Vagina (tissue), 2 donors: Measurements from ENCODE around the gene MPP7.
"Not testable (repeated sequence)": the region's sequence is repeated elsewhere in the genome, so short reads cannot be mapped to it uniquely, and the experiment has no call there.

Experiments used
- POLR2A ChIP-seq, 2 donors: fragments of 450-650 bp; IDR thresholded peaks; one replicate each; pipeline ENCODE4 v1.6.1; 2017; ENCODE audit warnings: antibody characterized with exemption in 2 of 2, mild to moderate bottlenecking in 2 of 2, moderate library complexity in 2 of 2
- POLR2AphosphoS5 ChIP-seq, 2 donors: sonication (generic); formaldehyde crosslinking; IDR thresholded peaks; one replicate each; pipeline ENCODE4 v1.9.0; 2017; ENCODE audit warnings: antibody characterized with exemption in 2 of 2, mild to moderate bottlenecking in 2 of 2, low read depth in 1 of 2; ENCODE audit not compliant: insufficient read depth in 1 of 2
- TF ChIP-seq, protein P1 (sequence below), 3 experiments: fragments of 450-650 bp in 2 of 3; fragments of 200-600 bp in 1 of 3; sonication (generic) in 1 of 3; IDR thresholded peaks; one replicate each; pipeline ENCODE4 v1.5.1; 2017 to 2019; ENCODE audit warnings: antibody characterized with exemption in 3 of 3, mild to moderate bottlenecking in 2 of 3, moderate library complexity in 2 of 3

GRCh38 chr10:28341679-28342078 is 38.8 kb upstream of the MPP7 start:
- TF ChIP-seq, protein P1, sequence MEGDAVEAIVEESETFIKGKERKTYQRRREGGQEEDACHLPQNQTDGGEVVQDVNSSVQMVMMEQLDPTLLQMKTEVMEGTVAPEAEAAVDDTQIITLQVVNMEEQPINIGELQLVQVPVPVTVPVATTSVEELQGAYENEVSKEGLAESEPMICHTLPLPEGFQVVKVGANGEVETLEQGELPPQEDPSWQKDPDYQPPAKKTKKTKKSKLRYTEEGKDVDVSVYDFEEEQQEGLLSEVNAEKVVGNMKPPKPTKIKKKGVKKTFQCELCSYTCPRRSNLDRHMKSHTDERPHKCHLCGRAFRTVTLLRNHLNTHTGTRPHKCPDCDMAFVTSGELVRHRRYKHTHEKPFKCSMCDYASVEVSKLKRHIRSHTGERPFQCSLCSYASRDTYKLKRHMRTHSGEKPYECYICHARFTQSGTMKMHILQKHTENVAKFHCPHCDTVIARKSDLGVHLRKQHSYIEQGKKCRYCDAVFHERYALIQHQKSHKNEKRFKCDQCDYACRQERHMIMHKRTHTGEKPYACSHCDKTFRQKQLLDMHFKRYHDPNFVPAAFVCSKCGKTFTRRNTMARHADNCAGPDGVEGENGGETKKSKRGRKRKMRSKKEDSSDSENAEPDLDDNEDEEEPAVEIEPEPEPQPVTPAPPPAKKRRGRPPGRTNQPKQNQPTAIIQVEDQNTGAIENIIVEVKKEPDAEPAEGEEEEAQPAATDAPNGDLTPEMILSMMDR (IDR thresholded peaks at IDR 0.05), result not testable (repeated sequence)
- not testable (repeated sequence) for TF ChIP-seq POLR2A (IDR thresholded peaks at IDR 0.05); POLR2AphosphoS5 (IDR thresholded peaks at IDR 0.05; ENCODE audit: insufficient read depth in 1 of 2, low read depth in 1 of 2)
